HepG2 (cell line): Measurements from ENCODE around the gene MEG3. TPM values are rescaled to one million over a fixed set of nuclear protein-coding genes. Genes with fewer than 3 reads are reported as not detected.
A peak's percentile ranks its signal among the peaks of the same experiment; 100 is the strongest.

ENCODE experiments used
- ESRRA ChIP-seq: sonication (generic); formaldehyde crosslinking; IDR thresholded peaks from 2 replicates; pipeline ENCODE4 v1.5.1; 2020; ENCODE audit warnings: mild to moderate bottlenecking, low read depth, missing genetic modification reagents
- GPN1 ChIP-seq: sonication (generic); formaldehyde crosslinking; IDR thresholded peaks from 2 replicates; pipeline ENCODE4 v1.5.1; 2020; ENCODE audit warnings: missing genetic modification reagents, borderline replicate concordance
- KLF15 ChIP-seq: sonication (generic); formaldehyde crosslinking; IDR thresholded peaks from 2 replicates; pipeline ENCODE4 v1.8.1; 2023; ENCODE audit warnings: borderline replicate concordance, mild to moderate bottlenecking, inconsistent platforms, missing genetic modification reagents, mixed read lengths
- LCORL ChIP-seq, 2 experiments: fragments of 450-650 bp in 1 of 2; sonication (generic) in 1 of 2; formaldehyde crosslinking in 1 of 2; IDR thresholded peaks; 2 replicates each; pipeline versions ENCODE4 v1.5.0 to v1.6.1; 2017 to 2020; ENCODE audit warnings: antibody characterized with exemption in 1 of 2, missing genetic modification reagents in 1 of 2
- MAFG ChIP-seq: sonication (generic); formaldehyde crosslinking; IDR thresholded peaks from 2 replicates; pipeline ENCODE4 v1.5.1; 2020; ENCODE audit warnings: mild to moderate bottlenecking, missing genetic modification reagents
- NBN ChIP-seq: fragments of 450-650 bp; conservative IDR thresholded peaks from 2 replicates; pipeline ENCODE4 v1.6.1; 2017
- NCOA5 ChIP-seq: sonication (generic); formaldehyde crosslinking; IDR thresholded peaks from 2 replicates; pipeline ENCODE4 v1.4.0; 2020; ENCODE audit warnings: missing genetic modification reagents
- NKX3-1 ChIP-seq: sonication (generic); formaldehyde crosslinking; IDR thresholded peaks from 2 replicates; pipeline ENCODE4 v1.5.0; 2020; ENCODE audit warnings: missing genetic modification reagents
- TRIM24 ChIP-seq: sonication (generic); formaldehyde crosslinking; IDR thresholded peaks from 2 replicates; pipeline ENCODE4 v1.8.0; 2022; ENCODE audit warnings: mild to moderate bottlenecking, missing genetic modification reagents
- ZBTB38 ChIP-seq: sonication (generic); formaldehyde crosslinking; IDR thresholded peaks from 2 replicates; pipeline ENCODE4 v1.5.1; 2020; ENCODE audit warnings: mild to moderate bottlenecking, missing genetic modification reagents
- ZBTB42 ChIP-seq: sonication (generic); formaldehyde crosslinking; IDR thresholded peaks from 2 replicates; pipeline ENCODE4 v1.5.0; 2020; ENCODE audit warnings: mild to moderate bottlenecking, missing genetic modification reagents
- ZNF335 ChIP-seq: sonication (generic); formaldehyde crosslinking; IDR thresholded peaks from 2 replicates; pipeline ENCODE4 v1.4.0; 2020; ENCODE audit warnings: missing genetic modification reagents
- ZNF570 ChIP-seq: sonication (generic); formaldehyde crosslinking; IDR thresholded peaks from 2 replicates; pipeline ENCODE4 v1.4.0; 2020; ENCODE audit warnings: mild to moderate bottlenecking, missing genetic modification reagents, borderline replicate concordance
- ZNF577 ChIP-seq: sonication (generic); formaldehyde crosslinking; IDR thresholded peaks from 2 replicates; pipeline ENCODE4 v1.4.0; 2020; ENCODE audit warnings: mild to moderate bottlenecking, low read depth, missing genetic modification reagents, borderline replicate concordance
- ZNF674 ChIP-seq: sonication (generic); formaldehyde crosslinking; IDR thresholded peaks from 2 replicates; pipeline ENCODE4 v1.5.0; 2020; ENCODE audit warnings: low read depth, mild to moderate bottlenecking, missing genetic modification reagents
- polyA plus RNA-seq, 8 experiments: library from polyadenylated mRNA; depleted of rRNA in 3 of 8; stranded (reverse) in 7 of 8; unstranded in 1 of 8; fragments of >200 nt; fragmentation: Illumina TruSeq in 4 of 8; extraction: Trizol in 4 of 8; gene quantifications; 2 replicates each; pipeline versions ENCODE4 v1.2.1 to v1.2.3, GENCODE V29; 2011 to 2016; ENCODE audit warnings: low read depth in 4 of 8, missing spikeins in 1 of 8, mixed read lengths in 1 of 8; ENCODE audit not compliant: insufficient read depth in 1 of 8
- total RNA-seq, 5 experiments: library from RNA; depleted of rRNA; stranded (reverse); fragments of >200 nt; fragmentation: Illumina TruSeq; extraction: Trizol; gene quantifications; 2 replicates each; pipeline ENCODE4 v1.2.3, GENCODE V29; 2016; ENCODE audit warnings: low read depth in 1 of 5
- TF ChIP-seq, protein P1 (sequence below): IDR thresholded peaks from 2 replicates; pipeline ENCODE4 v1.6.1; 2016; ENCODE audit warnings: low read depth
- TF ChIP-seq, protein P2 (sequence below): sonication (generic); formaldehyde crosslinking; IDR thresholded peaks from 2 replicates; pipeline ENCODE4 v1.5.0; 2020; ENCODE audit warnings: mild to moderate bottlenecking, missing genetic modification reagents, moderate library complexity
- TF ChIP-seq, protein P3 (sequence below): sonication (generic); formaldehyde crosslinking; IDR thresholded peaks from 2 replicates; pipeline ENCODE4 v1.5.0; 2020; ENCODE audit warnings: mild to moderate bottlenecking, missing genetic modification reagents, borderline replicate concordance

MEG3 gene
- total and polyA plus RNA-seq, 2 of the 13 experiments (the other 11 are each of a cell fraction or from before 2014, with no cell fraction given): 0.17 TPM; not detected in 1

DNA sequence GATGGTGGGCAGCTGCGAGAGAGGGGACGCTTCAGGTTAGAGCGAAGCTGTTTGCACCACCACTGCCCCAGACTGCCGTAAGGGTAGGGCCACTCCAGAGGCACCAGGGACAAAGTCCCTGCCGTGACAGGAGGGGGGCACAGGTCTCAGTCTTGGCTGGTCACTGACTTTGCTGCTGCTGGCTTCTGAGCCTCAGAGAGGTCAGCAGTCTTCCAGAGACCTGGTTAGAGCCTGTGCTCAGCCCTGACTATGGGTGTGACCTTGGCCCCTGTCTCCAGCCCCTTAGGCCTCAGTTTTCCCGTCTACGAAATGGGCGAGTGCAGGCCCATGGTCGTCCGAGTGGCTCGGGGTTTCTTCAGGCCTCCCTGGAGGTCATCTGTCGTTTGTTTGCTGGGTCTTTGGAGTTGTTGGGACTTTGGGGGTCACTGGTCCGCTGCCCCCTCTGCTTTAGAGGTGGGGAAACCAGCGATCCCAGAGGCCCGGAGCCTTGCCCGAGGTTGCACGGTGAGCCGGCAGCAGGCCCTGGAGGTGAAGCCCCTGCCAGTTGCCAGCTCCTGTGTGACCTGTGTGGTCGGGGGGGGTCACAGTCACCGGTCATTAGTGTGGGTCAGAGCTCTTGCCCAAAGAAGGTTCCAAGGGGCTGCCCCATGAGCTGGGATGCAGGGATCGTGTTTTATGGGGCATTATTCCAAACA is 15.3 kb downstream of the MEG3 start (continued):
- TF ChIP-seq, protein P1, sequence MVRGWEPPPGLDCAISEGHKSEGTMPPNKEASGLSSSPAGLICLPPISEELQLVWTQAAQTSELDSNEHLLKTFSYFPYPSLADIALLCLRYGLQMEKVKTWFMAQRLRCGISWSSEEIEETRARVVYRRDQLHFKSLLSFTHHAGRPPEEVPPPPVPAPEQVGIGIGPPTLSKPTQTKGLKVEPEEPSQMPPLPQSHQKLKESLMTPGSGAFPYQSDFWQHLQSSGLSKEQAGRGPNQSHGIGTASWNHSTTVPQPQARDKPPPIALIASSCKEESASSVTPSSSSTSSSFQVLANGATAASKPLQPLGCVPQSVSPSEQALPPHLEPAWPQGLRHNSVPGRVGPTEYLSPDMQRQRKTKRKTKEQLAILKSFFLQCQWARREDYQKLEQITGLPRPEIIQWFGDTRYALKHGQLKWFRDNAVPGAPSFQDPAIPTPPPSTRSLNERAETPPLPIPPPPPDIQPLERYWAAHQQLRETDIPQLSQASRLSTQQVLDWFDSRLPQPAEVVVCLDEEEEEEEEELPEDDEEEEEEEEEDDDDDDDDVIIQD (CRISPR knock-in tag): no peak
- TF ChIP-seq ZBTB38 (CRISPR knock-in tag): 0 out of 2 replicates have a peak, but pooled peaks have one; percentile 11
- TF ChIP-seq LCORL (IDR thresholded peaks at IDR 0.05): no peak
- 0 out of 2 replicates have a peak, but pooled peaks have one; percentile 6 for TF ChIP-seq LCORL (CRISPR knock-in tag; IDR thresholded peaks at IDR 0.05)
- TF ChIP-seq NKX3-1 (CRISPR knock-in tag): no peak
- no peak for TF ChIP-seq TRIM24 (CRISPR knock-in tag)
- TF ChIP-seq ZBTB42: no peak
- no peak for TF ChIP-seq NBN
- TF ChIP-seq, protein P2, sequence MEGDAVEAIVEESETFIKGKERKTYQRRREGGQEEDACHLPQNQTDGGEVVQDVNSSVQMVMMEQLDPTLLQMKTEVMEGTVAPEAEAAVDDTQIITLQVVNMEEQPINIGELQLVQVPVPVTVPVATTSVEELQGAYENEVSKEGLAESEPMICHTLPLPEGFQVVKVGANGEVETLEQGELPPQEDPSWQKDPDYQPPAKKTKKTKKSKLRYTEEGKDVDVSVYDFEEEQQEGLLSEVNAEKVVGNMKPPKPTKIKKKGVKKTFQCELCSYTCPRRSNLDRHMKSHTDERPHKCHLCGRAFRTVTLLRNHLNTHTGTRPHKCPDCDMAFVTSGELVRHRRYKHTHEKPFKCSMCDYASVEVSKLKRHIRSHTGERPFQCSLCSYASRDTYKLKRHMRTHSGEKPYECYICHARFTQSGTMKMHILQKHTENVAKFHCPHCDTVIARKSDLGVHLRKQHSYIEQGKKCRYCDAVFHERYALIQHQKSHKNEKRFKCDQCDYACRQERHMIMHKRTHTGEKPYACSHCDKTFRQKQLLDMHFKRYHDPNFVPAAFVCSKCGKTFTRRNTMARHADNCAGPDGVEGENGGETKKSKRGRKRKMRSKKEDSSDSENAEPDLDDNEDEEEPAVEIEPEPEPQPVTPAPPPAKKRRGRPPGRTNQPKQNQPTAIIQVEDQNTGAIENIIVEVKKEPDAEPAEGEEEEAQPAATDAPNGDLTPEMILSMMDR (CRISPR knock-in tag): no peak
- no peak for TF ChIP-seq ZNF674 (CRISPR knock-in tag)
- TF ChIP-seq, protein P3, sequence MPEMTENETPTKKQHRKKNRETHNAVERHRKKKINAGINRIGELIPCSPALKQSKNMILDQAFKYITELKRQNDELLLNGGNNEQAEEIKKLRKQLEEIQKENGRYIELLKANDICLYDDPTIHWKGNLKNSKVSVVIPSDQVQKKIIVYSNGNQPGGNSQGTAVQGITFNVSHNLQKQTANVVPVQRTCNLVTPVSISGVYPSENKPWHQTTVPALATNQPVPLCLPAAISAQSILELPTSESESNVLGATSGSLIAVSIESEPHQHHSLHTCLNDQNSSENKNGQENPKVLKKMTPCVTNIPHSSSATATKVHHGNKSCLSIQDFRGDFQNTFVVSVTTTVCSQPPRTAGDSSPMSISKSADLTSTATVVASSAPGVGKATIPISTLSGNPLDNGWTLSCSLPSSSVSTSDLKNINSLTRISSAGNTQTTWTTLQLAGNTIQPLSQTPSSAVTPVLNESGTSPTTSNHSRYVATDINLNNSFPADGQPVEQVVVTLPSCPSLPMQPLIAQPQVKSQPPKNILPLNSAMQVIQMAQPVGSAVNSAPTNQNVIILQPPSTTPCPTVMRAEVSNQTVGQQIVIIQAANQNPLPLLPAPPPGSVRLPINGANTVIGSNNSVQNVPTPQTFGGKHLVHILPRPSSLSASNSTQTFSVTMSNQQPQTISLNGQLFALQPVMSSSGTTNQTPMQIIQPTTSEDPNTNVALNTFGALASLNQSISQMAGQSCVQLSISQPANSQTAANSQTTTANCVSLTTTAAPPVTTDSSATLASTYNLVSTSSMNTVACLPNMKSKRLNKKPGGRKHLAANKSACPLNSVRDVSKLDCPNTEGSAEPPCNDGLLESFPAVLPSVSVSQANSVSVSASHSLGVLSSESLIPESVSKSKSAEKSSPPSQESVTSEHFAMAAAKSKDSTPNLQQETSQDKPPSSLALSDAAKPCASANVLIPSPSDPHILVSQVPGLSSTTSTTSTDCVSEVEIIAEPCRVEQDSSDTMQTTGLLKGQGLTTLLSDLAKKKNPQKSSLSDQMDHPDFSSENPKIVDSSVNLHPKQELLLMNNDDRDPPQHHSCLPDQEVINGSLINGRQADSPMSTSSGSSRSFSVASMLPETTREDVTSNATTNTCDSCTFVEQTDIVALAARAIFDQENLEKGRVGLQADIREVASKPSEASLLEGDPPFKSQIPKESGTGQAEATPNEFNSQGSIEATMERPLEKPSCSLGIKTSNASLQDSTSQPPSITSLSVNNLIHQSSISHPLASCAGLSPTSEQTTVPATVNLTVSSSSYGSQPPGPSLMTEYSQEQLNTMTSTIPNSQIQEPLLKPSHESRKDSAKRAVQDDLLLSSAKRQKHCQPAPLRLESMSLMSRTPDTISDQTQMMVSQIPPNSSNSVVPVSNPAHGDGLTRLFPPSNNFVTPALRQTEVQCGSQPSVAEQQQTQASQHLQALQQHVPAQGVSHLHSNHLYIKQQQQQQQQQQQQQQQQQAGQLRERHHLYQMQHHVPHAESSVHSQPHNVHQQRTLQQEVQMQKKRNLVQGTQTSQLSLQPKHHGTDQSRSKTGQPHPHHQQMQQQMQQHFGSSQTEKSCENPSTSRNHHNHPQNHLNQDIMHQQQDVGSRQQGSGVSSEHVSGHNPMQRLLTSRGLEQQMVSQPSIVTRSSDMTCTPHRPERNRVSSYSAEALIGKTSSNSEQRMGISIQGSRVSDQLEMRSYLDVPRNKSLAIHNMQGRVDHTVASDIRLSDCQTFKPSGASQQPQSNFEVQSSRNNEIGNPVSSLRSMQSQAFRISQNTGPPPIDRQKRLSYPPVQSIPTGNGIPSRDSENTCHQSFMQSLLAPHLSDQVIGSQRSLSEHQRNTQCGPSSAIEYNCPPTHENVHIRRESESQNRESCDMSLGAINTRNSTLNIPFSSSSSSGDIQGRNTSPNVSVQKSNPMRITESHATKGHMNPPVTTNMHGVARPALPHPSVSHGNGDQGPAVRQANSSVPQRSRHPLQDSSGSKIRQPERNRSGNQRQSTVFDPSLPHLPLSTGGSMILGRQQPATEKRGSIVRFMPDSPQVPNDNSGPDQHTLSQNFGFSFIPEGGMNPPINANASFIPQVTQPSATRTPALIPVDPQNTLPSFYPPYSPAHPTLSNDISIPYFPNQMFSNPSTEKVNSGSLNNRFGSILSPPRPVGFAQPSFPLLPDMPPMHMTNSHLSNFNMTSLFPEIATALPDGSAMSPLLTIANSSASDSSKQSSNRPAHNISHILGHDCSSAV (CRISPR knock-in tag): no peak
- no peak for TF ChIP-seq NCOA5 (CRISPR knock-in tag)
- TF ChIP-seq KLF15: no peak
- no peak for TF ChIP-seq ZNF577 (CRISPR knock-in tag)
- TF ChIP-seq ZNF335 (CRISPR knock-in tag): no peak
- no peak for TF ChIP-seq MAFG (CRISPR knock-in tag)
- peak; percentile 76; the same call in 1 of the 2 replicates for TF ChIP-seq ESRRA (CRISPR knock-in tag)
- TF ChIP-seq ZNF570 (CRISPR knock-in tag): no peak
- TF ChIP-seq GPN1 (CRISPR knock-in tag): no peak
